Right lobe of liver (tissue), 6 donors: Measurements from ENCODE around the gene DUSP5. TPM values are rescaled to one million over a fixed set of nuclear protein-coding genes. Genes with fewer than 3 reads are reported as not detected.

Experiments used
- ATAC-seq, 4 donors: fragments of 200-7000 bp; cut with Tn5 transposase; one replicate each; pipeline ENCODE4 v1.9.1; 2020; ENCODE audit warnings: mild to moderate bottlenecking in 4 of 4, moderate library complexity in 4 of 4
- DNase-seq, 3 donors: peaks; one replicate each; pipeline ENCODE4 v3.0.0-alpha.2; 2020
- H3K27ac ChIP-seq, 3 donors: fragments of 200-600 bp; one replicate each; pipeline ENCODE4 v1.8.0; 2022
- H3K27me3 ChIP-seq, 2 donors: fragments of 200-600 bp; one replicate each; pipeline ENCODE4 v1.8.0; 2022
- H3K36me3 ChIP-seq, 4 donors: fragments of 200-600 bp; sonication (generic) in 1 of 4; one replicate each; pipeline versions ENCODE4 v1.5.1 to v1.8.0; 2017 to 2022; ENCODE audit warnings: control low read depth in 1 of 4
- H3K4me1 ChIP-seq, 4 donors: fragments of 200-600 bp; sonication (generic) in 1 of 4; one replicate each; pipeline versions ENCODE4 v1.5.1 to v1.8.0; 2017 to 2022; ENCODE audit warnings: control low read depth in 1 of 4
- H3K4me3 ChIP-seq, 3 donors: fragments of 200-600 bp; one replicate each; pipeline ENCODE4 v1.8.0; 2022
- H3K9me3 ChIP-seq, 4 donors: fragments of 200-600 bp; sonication (generic) in 1 of 4; one replicate each; pipeline versions ENCODE4 v1.5.1 to v1.8.0; 2017 to 2022; ENCODE audit warnings: control low read depth in 1 of 4
- POLR2A ChIP-seq: fragments of 450-650 bp; IDR thresholded peaks from one replicate; pipeline ENCODE4 v1.6.1; 2017; ENCODE audit warnings: antibody characterized with exemption, mild to moderate bottlenecking
- WGBS: methylation state at CpG from one replicate; pipeline ENCODE4 v1.1.6; 2018; ENCODE audit warnings: low coverage, low lambda C conversion rate; ENCODE audit not compliant: insufficient coverage; ENCODE audit errors: missing lambda C conversion rate; 5-methylcytosine and 5-hydroxymethylcytosine counted together
- intact Hi-C, 2 donors: fragments of 100-400 bp; cut with DNase I; formaldehyde crosslinking; loops; one replicate each; pipeline versions ENCODE4 v1.11.2 to v1.14.1; 2022
- total RNA-seq, 6 experiments: library from RNA; depleted of rRNA in 2 of 6; stranded (reverse); fragments of >200 nt in 2 of 6; fragmentation: NEBNext Ultra II Directional in 3 of 6; extraction: Animal tissue kit (Norgen Biotek cat#: 25700) in 3 of 6; gene quantifications; one replicate each; pipeline versions ENCODE4 v1.1.0 to v1.2.4, GENCODE V29; 2016 to 2023
- TF ChIP-seq, protein P1 (sequence below), 4 donors: fragments of 200-600 bp in 3 of 4; fragments of 450-650 bp in 1 of 4; IDR thresholded peaks; one replicate each; pipeline versions ENCODE4 v1.5.1 to v1.8.0; 2016 to 2022; ENCODE audit warnings: antibody characterized with exemption in 4 of 4, mild to moderate bottlenecking in 2 of 4
- donor health status: DM: no; HTN: yes; CAD: no.
- donor health status: DM: no; HTN: no; CAD: no.
- donor health status: DM: no; HTN: no; CAD: no.
- donor health status: DM: no; HTN: yes; CAD: no.
- donor health status: DM: no; HTN: yes; CAD: no.

Gene DUSP5
- total RNA-seq, 6 experiments from 2014 or later = 2.3 to 47.7 (median 10.8) TPM

DNA sequence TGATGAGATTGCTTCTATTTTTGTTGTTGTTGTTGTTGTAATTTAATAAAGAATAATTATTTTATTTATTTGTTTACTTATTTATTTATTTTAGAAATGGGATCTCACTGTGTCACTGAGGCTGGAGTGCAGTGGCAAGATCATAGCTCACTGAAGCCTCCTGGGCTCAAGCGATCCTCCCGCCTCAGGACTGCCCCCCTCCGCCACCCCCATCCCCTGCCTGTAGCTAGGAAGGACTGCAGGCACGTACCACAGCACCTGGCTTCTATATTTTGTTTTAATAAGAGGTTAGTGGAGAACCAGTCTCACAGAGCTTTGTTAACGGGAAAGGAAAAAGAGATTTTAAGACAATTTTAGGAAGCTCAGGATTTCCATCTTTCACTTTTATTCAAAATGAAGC lies 50.3 kb downstream of the DUSP5 start:
- no peak overlapping the region for H3K27ac ChIP-seq
- no peak for DNase-seq
- H3K4me1 ChIP-seq = no peaks in the 10 kb centered on the region
- no peak for ATAC-seq
- no peaks in the 10 kb centered on the region for H3K9me3 ChIP-seq
- TF ChIP-seq POLR2A = no peak
- TF ChIP-seq, protein P1, sequence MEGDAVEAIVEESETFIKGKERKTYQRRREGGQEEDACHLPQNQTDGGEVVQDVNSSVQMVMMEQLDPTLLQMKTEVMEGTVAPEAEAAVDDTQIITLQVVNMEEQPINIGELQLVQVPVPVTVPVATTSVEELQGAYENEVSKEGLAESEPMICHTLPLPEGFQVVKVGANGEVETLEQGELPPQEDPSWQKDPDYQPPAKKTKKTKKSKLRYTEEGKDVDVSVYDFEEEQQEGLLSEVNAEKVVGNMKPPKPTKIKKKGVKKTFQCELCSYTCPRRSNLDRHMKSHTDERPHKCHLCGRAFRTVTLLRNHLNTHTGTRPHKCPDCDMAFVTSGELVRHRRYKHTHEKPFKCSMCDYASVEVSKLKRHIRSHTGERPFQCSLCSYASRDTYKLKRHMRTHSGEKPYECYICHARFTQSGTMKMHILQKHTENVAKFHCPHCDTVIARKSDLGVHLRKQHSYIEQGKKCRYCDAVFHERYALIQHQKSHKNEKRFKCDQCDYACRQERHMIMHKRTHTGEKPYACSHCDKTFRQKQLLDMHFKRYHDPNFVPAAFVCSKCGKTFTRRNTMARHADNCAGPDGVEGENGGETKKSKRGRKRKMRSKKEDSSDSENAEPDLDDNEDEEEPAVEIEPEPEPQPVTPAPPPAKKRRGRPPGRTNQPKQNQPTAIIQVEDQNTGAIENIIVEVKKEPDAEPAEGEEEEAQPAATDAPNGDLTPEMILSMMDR (IDR thresholded peaks at IDR 0.05) = no peak
- no peaks in the 10 kb centered on the region for H3K36me3 ChIP-seq
- WGBS = 57% methylated on average over 5 of the region's 5 CpGs
- no peaks in the 10 kb centered on the region for H3K27me3 ChIP-seq
- H3K4me3 ChIP-seq = no peak overlapping the region
- intact Hi-C loops = loop anchor here (5.0 to 10.0 kb wide), 2 partner anchors 193 to 236 kb away; no protein-coding TSS in a partner anchor

DNA sequence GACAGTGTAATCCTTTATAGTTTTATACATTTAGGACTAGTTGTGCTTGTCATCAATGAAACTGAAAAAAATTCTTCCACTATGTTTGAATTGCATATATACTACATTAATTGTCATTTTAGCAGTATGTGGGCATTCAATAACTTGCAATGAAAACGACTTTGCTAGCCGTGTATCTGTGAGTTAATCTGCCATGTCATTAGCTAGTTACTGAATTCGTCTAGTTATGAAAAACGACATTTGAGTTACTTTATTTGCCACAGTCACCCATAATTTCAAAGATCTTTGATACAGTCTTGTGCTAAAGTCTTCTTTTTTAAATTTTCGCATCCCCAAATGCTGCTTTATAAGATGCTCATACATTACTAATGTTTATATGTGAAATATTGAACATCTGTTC lies 51.5 kb downstream of the DUSP5 start:
- Histone ChIP-seq H3K4me1 (no peaks in the 10 kb centered on the region), H3K4me3 (no peak overlapping the region), H3K27ac (no peak overlapping the region), H3K27me3 (no peaks in the 10 kb centered on the region), H3K36me3 (no peaks in the 10 kb centered on the region), H3K9me3 (no peaks in the 10 kb centered on the region)
- no peak for TF ChIP-seq POLR2A
- TF ChIP-seq, protein P1 (IDR thresholded peaks at IDR 0.05) = no peak
- intact Hi-C loops = loop anchor here (5.0 to 10.0 kb wide), 2 partner anchors 194 to 237 kb away; no protein-coding TSS in a partner anchor
- DNase-seq (no peak), ATAC-seq (no peak)
- 63% methylated on average over 5 of the region's 5 CpGs for WGBS

DNA sequence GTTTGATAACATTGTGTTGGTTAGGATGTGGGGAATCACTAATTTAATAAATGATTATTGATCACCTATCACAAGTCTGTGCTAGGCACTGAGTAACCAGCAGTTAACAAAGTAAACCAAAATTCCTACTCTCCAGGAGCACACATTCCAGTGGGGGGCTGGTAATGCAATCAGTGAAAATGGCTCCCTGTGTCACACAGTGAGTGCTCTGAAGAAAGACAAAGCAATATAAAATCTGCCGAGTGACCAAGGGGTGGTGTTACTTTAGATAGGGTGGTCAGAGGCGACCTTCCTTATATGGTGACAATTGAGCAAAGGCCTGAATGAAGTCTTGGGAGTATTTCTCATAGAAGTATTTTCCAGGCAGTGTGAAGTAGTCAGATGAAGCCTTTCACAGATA lies 56.2 kb downstream of the DUSP5 start:
- Histone ChIP-seq H3K36me3 (no peaks in the 10 kb centered on the region), H3K4me1 (no peaks in the 10 kb centered on the region), H3K9me3 (no peaks in the 10 kb centered on the region), H3K27ac (no peak overlapping the region), H3K4me3 (no peak overlapping the region), H3K27me3 (no peaks in the 10 kb centered on the region)
- intact Hi-C loops = no loop called here
- TF ChIP-seq POLR2A = no peak
- TF ChIP-seq, protein P1 (IDR thresholded peaks at IDR 0.05) = no peak
- ATAC-seq = no peak
- DNase-seq = no peak
- 50% methylated on average over 2 of the region's 2 CpGs for WGBS

DNA sequence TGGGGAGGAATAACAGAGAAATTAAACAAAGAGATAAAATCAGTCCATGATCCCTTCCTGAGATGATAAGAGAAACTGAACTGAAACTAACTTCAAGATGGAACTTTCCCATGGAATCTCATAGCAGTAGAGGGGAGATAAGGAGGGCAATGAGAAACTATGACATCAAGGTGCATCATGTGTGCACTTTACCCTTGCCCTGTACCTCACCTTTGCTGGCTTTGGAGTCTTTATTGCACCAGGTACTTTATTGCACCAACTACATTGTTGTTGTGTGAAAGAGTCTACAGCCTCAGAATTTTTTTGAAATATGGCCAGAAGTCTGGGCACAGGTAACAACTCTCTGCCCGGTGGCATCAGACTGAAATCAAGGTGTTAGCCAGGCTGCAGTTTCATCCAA lies 58.6 kb downstream of the DUSP5 start:
- H3K4me1 ChIP-seq = no peaks in the 10 kb centered on the region
- no peaks in the 10 kb centered on the region for H3K36me3 ChIP-seq
- no peak overlapping the region for H3K4me3 ChIP-seq
- H3K27ac ChIP-seq = no peak overlapping the region
- DNase-seq = no peak
- intact Hi-C loops = no loop called here
- H3K27me3 ChIP-seq = no peaks in the 10 kb centered on the region
- H3K9me3 ChIP-seq = no peaks in the 10 kb centered on the region
- no peak for TF ChIP-seq POLR2A
- TF ChIP-seq, protein P1 (IDR thresholded peaks at IDR 0.05) = no peak
- ATAC-seq = no peak
- no CpG with 5 or more reads among the region's 1 CpG for WGBS
